ENCODE results near the gene CCDC192.

GRCh38 chr5:127893232-127893631, 190.0 kb downstream of the CCDC192 start:
- TF ChIP-seq CTCF (IDR thresholded peaks at IDR 0.05) (no peak), POLR2AphosphoS5 (IDR thresholded peaks at IDR 0.05) (no peak), POLR2A (IDR thresholded peaks at IDR 0.05) (no peak), EP300 (IDR thresholded peaks at IDR 0.05) (no peak)
